ENCODE measurements around the gene SLC44A5. TPM values are rescaled to one million over a fixed set of nuclear protein-coding genes. Genes with fewer than 3 reads are reported as not detected.

Gene SLC44A5
- total RNA-seq, 4 donors from 2014 or later, result 0.27 to 1.1 (median 0.42) TPM

DNA sequence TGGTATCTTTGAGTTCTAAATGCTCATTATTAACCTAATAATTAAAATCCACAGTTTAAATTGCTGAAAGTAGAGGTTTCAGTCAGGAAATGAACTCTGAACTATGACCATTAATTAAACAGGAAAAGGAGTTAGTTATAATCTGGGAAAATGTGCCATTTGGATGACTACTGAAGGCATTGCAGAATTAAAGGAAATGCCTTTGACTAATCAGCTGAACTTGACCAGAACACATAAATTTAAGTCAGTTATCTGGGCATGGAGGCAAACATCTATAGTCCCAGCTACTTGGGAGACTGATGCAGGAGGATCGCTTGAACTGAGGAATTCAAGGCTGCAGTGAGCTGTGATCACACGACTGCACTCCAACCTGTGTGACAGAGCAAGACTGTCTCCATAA is 31.9 kb downstream of the SLC44A5 start:
- no peak for ATAC-seq
- no peak overlapping the region for H3K4me3 ChIP-seq
- no peak overlapping the region for H3K27ac ChIP-seq
- no peak for TF ChIP-seq POLR2AphosphoS5 (IDR thresholded peaks at IDR 0.05)
- no peak for TF ChIP-seq CTCF (IDR thresholded peaks at IDR 0.05)
- no peak for TF ChIP-seq EP300 (IDR thresholded peaks at IDR 0.05)
- TF ChIP-seq POLR2A (IDR thresholded peaks at IDR 0.05), result no peak
- H3K9me3 ChIP-seq, result no peaks in the 10 kb centered on the region
- H3K36me3 ChIP-seq, result no peaks in the 10 kb centered on the region
- H3K4me1 ChIP-seq, result no peaks in the 10 kb centered on the region
- H3K27me3 ChIP-seq, result no peaks in the 10 kb centered on the region
- whole genome bisulfite sequencing, 2 donors (ENCODE audit: low coverage in 1 of 2), result 16 to 58% methylated on average over 2 of the region's 2 CpGs

DNA sequence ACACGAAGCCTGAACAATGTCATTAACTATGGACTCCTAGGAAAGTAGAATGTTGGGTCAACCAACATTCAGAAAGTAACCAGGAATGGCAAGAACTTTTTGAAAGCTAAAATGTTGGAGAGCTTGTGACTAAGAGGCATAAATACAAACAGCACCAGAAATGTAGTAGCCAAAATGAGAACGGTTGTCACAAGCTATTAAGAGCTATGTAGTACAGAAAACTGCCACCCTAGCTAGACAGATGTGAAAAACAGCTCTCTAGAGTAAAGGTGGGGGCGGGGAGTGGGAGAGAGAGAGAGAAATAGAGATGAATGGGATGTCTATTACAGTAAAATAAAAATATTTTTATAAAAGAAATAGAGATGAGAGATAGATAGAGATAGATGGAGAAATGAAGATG is 35.1 kb downstream of the SLC44A5 start:
- Histone ChIP-seq H3K9me3 (no peaks in the 10 kb centered on the region), H3K27me3 (no peaks in the 10 kb centered on the region), H3K27ac (no peak overlapping the region), H3K4me3 (no peak overlapping the region), H3K4me1 (no peaks in the 10 kb centered on the region), H3K36me3 (no peaks in the 10 kb centered on the region)
- 65 to 80% methylated on average over 2 to 3 of the region's 3 CpGs for WGBS, 2 donors (ENCODE audit: low coverage in 1 of 2)
- TF ChIP-seq EP300 (IDR thresholded peaks at IDR 0.05), result no peak
- TF ChIP-seq POLR2AphosphoS5 (IDR thresholded peaks at IDR 0.05), result no peak
- TF ChIP-seq CTCF (IDR thresholded peaks at IDR 0.05), result no peak
- no peak for TF ChIP-seq POLR2A (IDR thresholded peaks at IDR 0.05)
- ATAC-seq, result no peak

- WGBS, 2 donors (ENCODE audit: low coverage in 1 of 2), result 63% methylated on average over 1 of the region's 1 CpG; no CpG with 5 or more reads in 1 of the 2 donors
- H3K27ac ChIP-seq, result no peak overlapping the region
- no peaks in the 10 kb centered on the region for H3K9me3 ChIP-seq
- H3K27me3 ChIP-seq, result no peaks in the 10 kb centered on the region
- H3K4me1 ChIP-seq, result no peaks in the 10 kb centered on the region
- H3K36me3 ChIP-seq, result no peaks in the 10 kb centered on the region
- H3K4me3 ChIP-seq, result no peak overlapping the region
- no peak for TF ChIP-seq EP300 (IDR thresholded peaks at IDR 0.05)
- TF ChIP-seq CTCF (IDR thresholded peaks at IDR 0.05), result no peak
- TF ChIP-seq POLR2A (IDR thresholded peaks at IDR 0.05), result no peak
- TF ChIP-seq POLR2AphosphoS5 (IDR thresholded peaks at IDR 0.05), result no peak
- ATAC-seq, result no peak
Measured at GRCh38 chr1:75567191-75567590, 43.7 kb downstream of the SLC44A5 start.

DNA sequence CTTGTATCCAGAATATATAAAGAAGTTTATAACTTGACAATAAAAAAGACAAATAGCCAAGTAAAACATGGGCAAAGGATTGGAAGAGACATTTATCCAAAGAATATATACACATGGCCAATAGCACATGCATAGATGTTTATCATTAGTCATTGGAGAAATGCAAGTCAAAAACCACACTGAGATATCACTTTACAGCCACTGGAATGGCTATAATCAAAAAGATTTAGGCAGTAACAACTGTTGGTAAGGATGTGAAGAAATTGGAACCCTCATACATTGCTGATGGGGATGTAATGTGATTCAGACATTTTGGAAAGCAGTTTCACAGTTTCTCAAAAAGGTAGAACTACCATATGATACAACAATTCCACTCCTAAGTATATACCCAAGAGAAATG is 51.1 kb downstream of the SLC44A5 start:
- no peak for TF ChIP-seq CTCF (IDR thresholded peaks at IDR 0.05)
- TF ChIP-seq POLR2A (IDR thresholded peaks at IDR 0.05), result no peak
- no peak for TF ChIP-seq EP300 (IDR thresholded peaks at IDR 0.05)
- TF ChIP-seq POLR2AphosphoS5 (IDR thresholded peaks at IDR 0.05), result no peak
- ATAC-seq, result no peak
- Histone ChIP-seq H3K36me3 (no peaks in the 10 kb centered on the region), H3K9me3 (no peaks in the 10 kb centered on the region), H3K4me3 (no peak overlapping the region), H3K4me1 (no peaks in the 10 kb centered on the region), H3K27ac (no peak overlapping the region), H3K27me3 (no peaks in the 10 kb centered on the region)

DNA sequence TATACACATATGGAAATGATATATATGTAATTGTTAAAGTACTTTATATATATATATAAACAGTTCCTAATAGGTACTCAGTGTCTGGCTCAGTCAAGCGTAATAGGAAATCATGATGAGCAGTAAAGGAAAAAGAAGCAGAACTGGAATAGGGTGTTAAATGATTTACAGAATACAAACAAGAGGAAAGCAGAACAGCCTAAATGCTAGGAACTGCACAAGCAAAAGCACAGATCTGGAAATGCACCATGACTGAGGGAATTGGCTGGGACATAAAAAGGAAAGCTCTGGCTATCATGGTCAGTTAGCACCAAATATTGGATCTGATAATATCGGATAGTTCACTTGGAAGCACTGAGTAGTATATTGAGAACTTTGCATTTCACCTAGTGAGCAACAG is 51.8 kb downstream of the SLC44A5 start:
- Histone ChIP-seq H3K36me3 (no peaks in the 10 kb centered on the region), H3K27me3 (no peaks in the 10 kb centered on the region), H3K9me3 (no peaks in the 10 kb centered on the region), H3K27ac (no peak overlapping the region), H3K4me3 (no peak overlapping the region), H3K4me1 (no peaks in the 10 kb centered on the region)
- 77 to 90% methylated on average over 2 of the region's 2 CpGs for WGBS, 2 donors (ENCODE audit: low coverage in 1 of 2)
- ATAC-seq, result no peak
- TF ChIP-seq CTCF (IDR thresholded peaks at IDR 0.05) (no peak), EP300 (IDR thresholded peaks at IDR 0.05) (no peak), POLR2A (IDR thresholded peaks at IDR 0.05) (no peak), POLR2AphosphoS5 (IDR thresholded peaks at IDR 0.05) (no peak)
